Panc1 (cell line): Measurements from ENCODE around the gene SDK1. TPM values are rescaled to one million over a fixed set of nuclear protein-coding genes. Genes with fewer than 3 reads are reported as not detected.

ENCODE experiments used
- ATAC-seq: fragments of 200-7000 bp; cut with Tn5 transposase; 2 replicates; pipeline ENCODE4 v1.9.1; 2020; ENCODE audit warnings: mild to moderate bottlenecking, moderate library complexity
- BruUV-seq: library from RNA; stranded (reverse); fragments of 400-500 nt; replicated peaks from 2 replicates; lab custom pipeline; 2021; lab: Mats Ljungman, UMichigan
- CTCF ChIA-PET: fragments of 300-600 bp; sonication (Branson Sonifier 250); formaldehyde crosslinking; loops from one replicate; lab custom pipeline; 2022; ENCODE audit warnings: antibody characterized with exemption; lab: Charles Lee
- POLR2A ChIA-PET: fragments of 300-600 bp; sonication (Branson Sonifier 250); formaldehyde crosslinking; loops from one replicate; lab custom pipeline; 2022; ENCODE audit warnings: antibody characterized with exemption; lab: Charles Lee
- DNase-seq: peaks from one replicate; pipeline ENCODE4 v3.0.0-alpha.2; 2010; ENCODE audit warnings: low read depth, low spot score
- H3K27ac ChIP-seq: 2 replicates; pipeline ENCODE4 v1.5.1; 2011; ENCODE audit warnings: mild to moderate bottlenecking, low read length, inconsistent platforms
- H3K27me3 ChIP-seq: fragments of 200-500 bp; sonication (Bioruptor generic); 2 replicates; pipeline ENCODE4 v1.6.0; 2014; ENCODE audit warnings: low read length, inconsistent platforms; ENCODE audit not compliant: control insufficient read depth, insufficient read depth
- H3K36me3 ChIP-seq: fragments of 200-500 bp; sonication (Bioruptor generic); 2 replicates; pipeline ENCODE4 v1.5.1; 2014; ENCODE audit warnings: inconsistent platforms, mild to moderate bottlenecking, low read length, moderate library complexity; ENCODE audit not compliant: control insufficient read depth, insufficient read depth
- H3K4me1 ChIP-seq: 2 replicates; pipeline ENCODE4 v1.5.1; 2011; ENCODE audit warnings: inconsistent platforms, mild to moderate bottlenecking, low read length, moderate library complexity; ENCODE audit not compliant: control insufficient read depth, insufficient read depth
- H3K4me3 ChIP-seq, 2 experiments: 2 replicates each; pipeline ENCODE4 v1.5.1; 2011 to 2012; ENCODE audit warnings: low read depth in 2 of 2, low read length in 2 of 2, mild to moderate bottlenecking in 2 of 2, inconsistent platforms in 1 of 2, moderate library complexity in 1 of 2
- H3K9me3 ChIP-seq: fragments of 200-500 bp; sonication (Bioruptor generic); 2 replicates; pipeline ENCODE4 v1.5.1; 2014; ENCODE audit warnings: low read depth, mild to moderate bottlenecking, inconsistent platforms, low read length, moderate library complexity; ENCODE audit not compliant: control insufficient read depth, insufficient read depth
- CTCF ChIP-seq: fragments of 450-650 bp; IDR thresholded peaks from 2 replicates; pipeline ENCODE4 v1.5.1; 2017; ENCODE audit warnings: mild to moderate bottlenecking
- POLR2AphosphoS5 ChIP-seq: IDR thresholded peaks from 2 replicates; pipeline ENCODE4 v1.6.1; 2012; ENCODE audit warnings: mild to moderate bottlenecking, low read depth, low read length, moderate library complexity
- REST ChIP-seq, 2 experiments: IDR thresholded peaks; 2 replicates each; pipeline ENCODE4 v1.6.1; 2011 to 2012; ENCODE audit warnings: low read depth in 2 of 2, control low read depth in 1 of 2, low read length in 1 of 2, mild to moderate bottlenecking in 1 of 2, moderate library complexity in 1 of 2; ENCODE audit not compliant: insufficient read depth in 1 of 2
- SIN3A ChIP-seq: IDR thresholded peaks from 2 replicates; pipeline ENCODE4 v1.6.1; 2012; ENCODE audit warnings: low read depth, mild to moderate bottlenecking, low read length, moderate library complexity, borderline replicate concordance; ENCODE audit not compliant: insufficient read depth
- TCF7L2 ChIP-seq: IDR thresholded peaks from 2 replicates; pipeline ENCODE4 v1.6.1; 2011; ENCODE audit warnings: mild to moderate bottlenecking, low read depth, low read length, inconsistent platforms
- in situ Hi-C: cut with HindIII; loops from 2 replicates; pipeline ENCODE4 v1.10.0; 2016; ENCODE audit warnings: low sequenced_read_pairs, low pct_unique_long_range_greater_than_20kb
- intact Hi-C: fragments of 100-400 bp; cut with micrococcal nuclease; formaldehyde crosslinking; loops from one replicate; pipeline ENCODE4 v1.10.0; 2022; ENCODE audit not compliant: unreplicated experiment
- total RNA-seq: library from RNA; stranded (reverse); gene quantifications from one replicate; pipeline ENCODE4 v1.2.1, GENCODE V29; 2021; ENCODE audit not compliant: unreplicated experiment

The SDK1 gene
- total RNA-seq, 1 experiment from 2014 or later, result 47.4 TPM

- H3K4me3 ChIP-seq, result no peak overlapping the region
- no peak for ATAC-seq
- intact Hi-C loops, result no loop called here
- TF ChIP-seq POLR2AphosphoS5, result no peak
- no peaks in the 10 kb centered on the region for H3K9me3 ChIP-seq
- CTCF ChIA-PET, result no interaction called here
- BruUV-seq, result no TSS peak
- in situ Hi-C loops, result no loop called here
- H3K27ac ChIP-seq, result no peak overlapping the region
- POLR2A ChIA-PET, result no interaction called here
- H3K4me1 ChIP-seq, result no peaks in the 10 kb centered on the region
- no peaks in the 10 kb centered on the region for H3K36me3 ChIP-seq
- no peaks in the 10 kb centered on the region for H3K27me3 ChIP-seq
- no peak for DNase-seq
These were observed 777.5 kb downstream of the SDK1 start for GRCh38 chr7:4078580-4078979.

GRCh38 chr7:4079366-4079765 lies 778.3 kb downstream of the SDK1 start:
- intact Hi-C loops, result no loop called here
- DNase-seq (no peak), ATAC-seq (no peak)
- CTCF ChIA-PET, result no interaction called here
- TF ChIP-seq REST (IDR thresholded peaks at IDR 0.05; ENCODE audit: insufficient read depth in 1 of 2, low read depth in 2 of 2, low read length in 1 of 2) (no peak), SIN3A (no peak), POLR2AphosphoS5 (no peak), CTCF (no peak), TCF7L2 (no peak)
- no peaks in the 10 kb centered on the region for H3K27me3 ChIP-seq
- H3K4me3 ChIP-seq, result no peak overlapping the region
- in situ Hi-C loops, result no loop called here
- BruUV-seq, result no TSS peak
- H3K9me3 ChIP-seq, result no peaks in the 10 kb centered on the region
- no peaks in the 10 kb centered on the region for H3K4me1 ChIP-seq
- no peak overlapping the region for H3K27ac ChIP-seq
- no peaks in the 10 kb centered on the region for H3K36me3 ChIP-seq
- POLR2A ChIA-PET, result no interaction called here

- CTCF ChIA-PET, result no interaction called here
- H3K9me3 ChIP-seq, result no peaks in the 10 kb centered on the region
- intact Hi-C loops, result no loop called here
- POLR2A ChIA-PET, result no interaction called here
- no peaks in the 10 kb centered on the region for H3K36me3 ChIP-seq
- no peaks in the 10 kb centered on the region for H3K4me1 ChIP-seq
- no peak for DNase-seq
- in situ Hi-C loops, result no loop called here
- H3K4me3 ChIP-seq, result no peak overlapping the region
- H3K27me3 ChIP-seq, result no peaks in the 10 kb centered on the region
- no peak for ATAC-seq
- no TSS peak for BruUV-seq
- no peak overlapping the region for H3K27ac ChIP-seq
- TF ChIP-seq CTCF (no peak), POLR2AphosphoS5 (no peak), TCF7L2 (no peak), SIN3A (no peak), REST (IDR thresholded peaks at IDR 0.05; ENCODE audit: insufficient read depth in 1 of 2, low read depth in 2 of 2, low read length in 1 of 2) (no peak)
These were observed 778.9 kb downstream of the SDK1 start for GRCh38 chr7:4079956-4080355.
